Bronchial epithelial cell (primary cell): ENCODE data around the gene TAS1R1. TPM values are rescaled to one million over a fixed set of nuclear protein-coding genes. Genes with fewer than 3 reads are reported as not detected.

Experiments
- DNase-seq: peaks from one replicate; pipeline ENCODE4 v3.0.0-alpha.2; 2010; ENCODE audit warnings: low read depth
- FAIRE-seq: peaks from 2 replicates; lab custom pipeline; 2011; peaks lifted over from hg19 to GRCh38; lab: Jason Lieb, UNC
- H3K27me3 ChIP-seq: 2 replicates; pipeline ENCODE4 v1.5.1; 2011; ENCODE audit warnings: low read length; ENCODE audit not compliant: control insufficient read depth, insufficient read depth
- H3K36me3 ChIP-seq: 2 replicates; pipeline ENCODE4 v1.5.1; 2011; ENCODE audit warnings: low read length; ENCODE audit not compliant: control insufficient read depth, insufficient read depth
- H3K4me3 ChIP-seq: 2 replicates; pipeline ENCODE4 v1.5.1; 2011; ENCODE audit warnings: mild to moderate bottlenecking, low read depth, low read length, control low read depth
- total RNA-seq: library from RNA; depleted of rRNA; stranded (reverse); fragments of >200 nt; gene quantifications from 2 replicates; pipeline ENCODE4 v1.2.1, GENCODE V29; 2014
- TF ChIP-seq, protein P1 (sequence below): IDR thresholded peaks from 2 replicates; pipeline ENCODE4 v1.5.1; 2011; ENCODE audit warnings: mild to moderate bottlenecking, moderate library complexity, low read length, control low read depth, inconsistent platforms; ENCODE audit not compliant: insufficient read depth, severe bottlenecking

Gene TAS1R1
- total RNA-seq, 1 donor from 2014 or later, result not detected

DNA sequence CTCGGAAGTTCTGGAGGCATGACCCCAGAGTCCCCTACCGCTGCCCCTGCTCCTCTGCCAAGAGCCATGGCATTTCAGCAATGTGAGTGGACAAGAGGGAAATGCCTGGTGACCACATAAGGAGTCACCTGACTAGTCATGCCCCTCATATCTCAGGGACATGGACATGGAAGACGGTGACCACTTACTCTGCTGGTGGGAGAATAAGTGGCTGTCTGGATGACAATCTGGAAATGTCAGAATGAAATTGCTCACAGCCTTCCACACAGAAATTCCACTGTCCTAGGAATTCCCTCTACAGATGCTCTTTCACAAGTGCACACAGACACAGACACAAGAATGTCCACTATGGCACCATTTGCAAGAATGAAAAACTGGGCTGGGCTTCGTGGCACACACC lies 39.3 kb upstream of the TAS1R1 start:
- H3K4me3 ChIP-seq, result no peak overlapping the region
- no peak for DNase-seq

GRCh38 chr1:6517435-6517851 lies 37.7 kb upstream of the TAS1R1 start:
- FAIRE-seq (no peak), DNase-seq (peak; percentile 12)
- TF ChIP-seq, protein P1, sequence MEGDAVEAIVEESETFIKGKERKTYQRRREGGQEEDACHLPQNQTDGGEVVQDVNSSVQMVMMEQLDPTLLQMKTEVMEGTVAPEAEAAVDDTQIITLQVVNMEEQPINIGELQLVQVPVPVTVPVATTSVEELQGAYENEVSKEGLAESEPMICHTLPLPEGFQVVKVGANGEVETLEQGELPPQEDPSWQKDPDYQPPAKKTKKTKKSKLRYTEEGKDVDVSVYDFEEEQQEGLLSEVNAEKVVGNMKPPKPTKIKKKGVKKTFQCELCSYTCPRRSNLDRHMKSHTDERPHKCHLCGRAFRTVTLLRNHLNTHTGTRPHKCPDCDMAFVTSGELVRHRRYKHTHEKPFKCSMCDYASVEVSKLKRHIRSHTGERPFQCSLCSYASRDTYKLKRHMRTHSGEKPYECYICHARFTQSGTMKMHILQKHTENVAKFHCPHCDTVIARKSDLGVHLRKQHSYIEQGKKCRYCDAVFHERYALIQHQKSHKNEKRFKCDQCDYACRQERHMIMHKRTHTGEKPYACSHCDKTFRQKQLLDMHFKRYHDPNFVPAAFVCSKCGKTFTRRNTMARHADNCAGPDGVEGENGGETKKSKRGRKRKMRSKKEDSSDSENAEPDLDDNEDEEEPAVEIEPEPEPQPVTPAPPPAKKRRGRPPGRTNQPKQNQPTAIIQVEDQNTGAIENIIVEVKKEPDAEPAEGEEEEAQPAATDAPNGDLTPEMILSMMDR, result no peak
- H3K36me3 ChIP-seq, result no peaks in the 10 kb centered on the region
- H3K27me3 ChIP-seq, result no peaks in the 10 kb centered on the region
- no peak overlapping the region for H3K4me3 ChIP-seq

More for the DNA sequence above, 39.3 kb upstream of the TAS1R1 start:
- Histone ChIP-seq H3K36me3 (no peaks in the 10 kb centered on the region), H3K27me3 (no peaks in the 10 kb centered on the region)
- no peak for FAIRE-seq
- TF ChIP-seq, protein P1, result no peak

DNA sequence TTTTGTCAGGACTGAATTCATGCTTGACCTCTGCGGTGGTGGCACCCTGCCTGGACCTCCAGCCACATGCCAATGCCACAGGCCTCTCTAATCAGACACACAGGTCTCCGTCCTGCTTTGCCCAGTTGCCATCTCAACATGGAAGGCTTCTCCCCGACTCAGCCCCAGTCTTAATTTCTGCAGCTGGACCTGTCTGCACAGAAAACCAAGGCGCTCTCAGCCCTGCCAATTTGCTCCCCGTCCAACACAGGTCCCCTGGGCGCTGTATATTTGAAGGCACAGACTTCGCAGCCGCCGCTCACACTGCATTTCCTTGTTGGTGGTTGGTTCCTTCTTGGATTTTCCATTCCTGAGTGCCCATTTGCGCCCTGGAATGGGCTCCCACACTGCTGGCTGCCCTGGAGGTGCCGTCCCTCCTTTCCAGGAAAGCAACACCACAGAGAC lies 35.6 kb upstream of the TAS1R1 start:
- Histone ChIP-seq H3K4me3 (no peak overlapping the region), H3K36me3 (no peaks in the 10 kb centered on the region), H3K27me3 (no peaks in the 10 kb centered on the region)
- DNase-seq (no peak), FAIRE-seq (no peak)
- TF ChIP-seq, protein P1, result no peak

DNA sequence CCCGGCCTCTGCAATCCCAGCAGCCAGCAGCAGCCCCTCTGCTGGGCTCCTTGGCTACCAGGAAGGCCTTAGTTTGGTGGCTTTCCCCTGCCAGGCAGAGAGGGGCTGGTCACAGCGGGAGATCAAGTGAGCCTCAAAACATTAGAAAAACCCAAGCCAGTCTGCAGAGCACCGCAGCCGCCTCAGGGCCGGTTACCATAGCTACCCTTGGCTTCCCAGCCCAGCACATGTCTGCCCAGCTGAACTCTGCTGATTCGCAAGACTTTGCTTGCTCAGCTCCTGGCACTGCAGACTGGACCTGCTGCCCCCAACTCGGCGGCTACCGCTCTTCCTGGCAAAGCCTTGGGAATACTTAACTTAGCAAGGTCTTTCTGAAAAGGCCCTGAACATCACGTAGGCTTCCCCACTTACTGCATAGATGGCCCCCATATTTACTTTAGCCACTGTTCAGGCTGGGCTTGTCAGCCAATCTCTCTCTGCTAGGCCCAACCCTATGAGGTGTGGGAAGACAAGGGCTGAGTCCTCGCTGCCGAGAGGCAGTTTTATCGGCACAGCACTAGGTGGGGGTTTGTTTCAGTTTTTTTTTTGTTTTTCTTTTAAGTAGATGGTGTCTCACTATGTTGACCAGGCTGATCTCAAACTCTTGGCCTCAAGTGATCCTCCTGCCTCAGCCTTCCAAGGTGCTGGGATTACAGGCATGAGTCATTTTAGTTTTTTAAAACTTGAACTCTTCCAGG lies 35.0 kb upstream of the TAS1R1 start:
- Histone ChIP-seq H3K36me3 (no peaks in the 10 kb centered on the region), H3K27me3 (no peaks in the 10 kb centered on the region), H3K4me3 (no peak overlapping the region)
- TF ChIP-seq, protein P1, result no peak
- DNase-seq (peak; percentile 80), FAIRE-seq (no peak)

- no peaks in the 10 kb centered on the region for H3K27me3 ChIP-seq
- FAIRE-seq (no peak), DNase-seq (peak; percentile 62)
- peaks cover 2% of the 10 kb centered on the region for H3K36me3 ChIP-seq
- TF ChIP-seq, protein P1, result no peak
- H3K4me3 ChIP-seq, result no peak overlapping the region
These were observed 33.6 kb upstream of the TAS1R1 start for GRCh38 chr1:6521536-6521935.

DNA sequence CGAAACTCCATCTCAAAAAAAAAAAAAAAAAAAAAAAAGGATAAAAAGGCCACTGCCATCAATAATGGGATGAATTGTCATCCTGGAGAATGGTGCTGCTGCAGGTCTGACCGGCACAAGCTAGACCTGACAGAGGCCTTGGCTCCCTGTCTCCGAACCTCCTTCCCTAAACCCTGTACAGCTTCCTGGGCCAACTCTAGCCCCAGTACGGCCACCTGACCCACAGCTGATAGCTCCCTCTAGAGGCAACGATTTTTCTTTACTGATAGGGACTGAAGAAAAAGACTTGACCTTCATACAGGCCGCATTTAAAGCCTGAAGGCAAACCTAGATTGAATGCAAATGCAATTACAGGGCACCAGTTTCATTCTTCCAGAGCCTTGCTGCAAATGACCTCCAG lies 31.5 kb upstream of the TAS1R1 start:
- Histone ChIP-seq H3K36me3 (peaks cover 6% of the 10 kb centered on the region), H3K27me3 (no peaks in the 10 kb centered on the region), H3K4me3 (no peak overlapping the region)
- FAIRE-seq (no peak), DNase-seq (peak; percentile 54)
- TF ChIP-seq, protein P1, result peak; percentile 62
